Myocyte (in vitro differentiated cells): ENCODE data around the gene VRK1. TPM values are rescaled to one million over a fixed set of nuclear protein-coding genes. Genes with fewer than 3 reads are reported as not detected.
A peak's percentile ranks its signal among the peaks of the same experiment; 100 is the strongest.

Source experiments
- DNase-seq: peaks from one replicate; pipeline ENCODE4 v3.0.0-alpha.2; 2012; ENCODE audit warnings: low read depth
- total RNA-seq: library from RNA; depleted of rRNA; stranded (reverse); fragments of >200 nt; gene quantifications from 2 replicates; pipeline ENCODE4 v1.2.3, GENCODE V29; 2014

VRK1 gene
- total RNA-seq, 1 donor from 2014 or later, result 14.7 TPM

DNA sequence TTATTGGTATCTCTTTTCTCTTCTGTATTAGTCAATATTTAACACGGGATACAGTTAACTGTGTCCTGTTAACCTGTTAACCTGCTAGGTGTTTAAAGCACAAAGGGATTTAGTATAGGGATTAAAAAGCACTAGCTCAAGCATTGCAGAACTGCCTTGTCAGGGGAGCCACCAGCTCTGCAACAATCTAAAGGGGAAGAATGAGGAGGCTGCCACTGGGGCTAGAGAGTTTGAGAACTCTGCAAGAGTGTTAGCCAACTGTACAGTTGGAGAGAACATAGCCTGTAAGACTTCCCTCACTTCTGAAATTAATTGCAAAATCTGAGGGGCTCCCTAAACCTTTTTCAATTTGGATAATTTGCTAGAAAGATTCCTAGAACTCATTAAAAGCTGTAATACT lies 6.5 kb upstream of the VRK1 start:
- DNase-seq, result no peak

DNA sequence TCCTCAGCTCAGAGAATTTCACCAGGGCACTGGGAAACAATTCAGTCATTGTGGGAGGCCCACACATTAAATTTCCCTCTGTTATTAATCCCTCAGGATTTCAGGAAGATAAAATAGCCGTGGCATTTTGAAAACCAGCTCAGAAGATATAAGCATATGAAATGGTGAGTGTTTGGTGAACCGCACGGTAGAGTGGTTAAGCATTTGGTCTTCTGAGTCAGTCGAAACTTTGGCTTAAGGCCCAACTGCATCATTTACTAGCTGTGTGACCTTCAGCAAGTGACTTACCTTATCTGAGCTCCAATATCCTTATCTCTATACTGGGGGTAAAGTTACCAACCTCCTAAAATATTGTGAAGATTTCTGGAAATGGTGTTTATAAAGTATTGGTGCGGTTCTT lies 5.2 kb upstream of the VRK1 start:
- no peak for DNase-seq

DNA sequence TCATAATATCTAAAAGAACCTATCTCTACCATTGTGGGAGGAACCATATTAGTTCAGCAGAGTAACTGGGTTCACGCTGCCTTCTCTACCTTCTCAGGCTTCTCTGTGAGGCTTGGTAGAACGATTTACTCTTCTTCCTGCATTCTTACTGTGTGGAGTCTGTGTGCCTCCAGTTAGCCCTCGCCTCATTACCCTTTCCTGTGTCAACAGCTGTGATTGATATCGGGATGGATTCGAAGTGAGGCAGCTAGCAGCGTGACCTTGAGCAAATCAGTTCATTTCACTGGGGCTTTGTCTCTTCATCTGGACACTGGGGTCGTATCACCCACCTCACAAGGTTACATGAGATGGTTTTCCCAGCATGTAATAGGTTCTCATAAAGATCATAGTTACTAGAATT lies 4.6 kb upstream of the VRK1 start:
- no peak for DNase-seq

DNA sequence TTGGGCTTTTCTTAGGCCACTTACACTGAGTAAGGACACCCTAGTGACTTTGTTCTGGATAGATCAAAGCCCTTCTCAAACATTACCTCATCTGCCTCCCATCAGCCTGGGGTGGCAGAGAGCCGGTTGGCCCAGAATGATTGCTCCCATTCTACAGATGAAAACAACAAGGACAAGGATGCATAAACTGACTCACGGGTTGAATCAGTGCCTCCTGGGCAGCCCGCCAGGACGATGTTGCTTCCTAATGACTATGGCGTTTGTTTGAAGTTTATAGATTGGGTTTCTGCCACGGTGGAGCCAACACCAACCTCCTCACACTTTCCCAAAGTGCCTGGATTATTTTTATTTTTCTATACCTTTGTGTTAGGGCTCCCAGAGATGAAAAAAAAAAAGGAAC lies 3.6 kb upstream of the VRK1 start:
- no peak for DNase-seq

DNA sequence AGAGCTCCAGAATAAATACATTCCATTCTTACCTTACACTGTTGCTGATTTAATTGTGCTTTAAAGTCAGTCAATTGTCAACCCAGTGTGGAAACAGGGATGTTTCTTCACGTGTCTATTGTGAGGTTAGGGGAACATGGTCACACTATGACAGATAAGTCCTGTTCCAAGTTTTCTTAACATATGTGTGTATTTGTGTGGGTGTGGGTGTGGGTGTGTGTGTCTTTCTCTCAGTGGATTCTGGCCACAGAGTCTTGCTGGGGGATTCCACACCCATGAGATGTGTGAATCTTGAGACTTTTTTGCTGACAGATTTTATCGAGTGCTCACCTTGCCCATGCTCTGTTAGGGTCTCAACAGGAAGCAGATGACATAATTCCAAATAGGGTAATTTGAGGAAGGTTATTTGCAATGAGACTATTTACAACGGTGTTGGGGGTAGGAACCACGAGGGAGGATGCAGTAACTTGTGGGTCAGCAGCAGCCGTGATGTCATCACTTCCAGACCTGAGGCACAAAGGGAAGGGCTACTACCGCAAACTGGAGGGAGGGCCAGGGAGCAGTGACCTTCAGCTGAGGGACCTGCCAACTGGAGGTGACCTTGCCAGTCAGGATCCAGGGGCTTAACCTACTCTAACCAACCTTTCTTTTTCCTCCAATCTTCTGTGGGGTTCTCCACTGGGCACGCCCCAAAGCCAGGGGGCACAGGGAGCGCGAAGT lies 1.9 kb upstream of the VRK1 start:
- DNase-seq, result no peak

DNA sequence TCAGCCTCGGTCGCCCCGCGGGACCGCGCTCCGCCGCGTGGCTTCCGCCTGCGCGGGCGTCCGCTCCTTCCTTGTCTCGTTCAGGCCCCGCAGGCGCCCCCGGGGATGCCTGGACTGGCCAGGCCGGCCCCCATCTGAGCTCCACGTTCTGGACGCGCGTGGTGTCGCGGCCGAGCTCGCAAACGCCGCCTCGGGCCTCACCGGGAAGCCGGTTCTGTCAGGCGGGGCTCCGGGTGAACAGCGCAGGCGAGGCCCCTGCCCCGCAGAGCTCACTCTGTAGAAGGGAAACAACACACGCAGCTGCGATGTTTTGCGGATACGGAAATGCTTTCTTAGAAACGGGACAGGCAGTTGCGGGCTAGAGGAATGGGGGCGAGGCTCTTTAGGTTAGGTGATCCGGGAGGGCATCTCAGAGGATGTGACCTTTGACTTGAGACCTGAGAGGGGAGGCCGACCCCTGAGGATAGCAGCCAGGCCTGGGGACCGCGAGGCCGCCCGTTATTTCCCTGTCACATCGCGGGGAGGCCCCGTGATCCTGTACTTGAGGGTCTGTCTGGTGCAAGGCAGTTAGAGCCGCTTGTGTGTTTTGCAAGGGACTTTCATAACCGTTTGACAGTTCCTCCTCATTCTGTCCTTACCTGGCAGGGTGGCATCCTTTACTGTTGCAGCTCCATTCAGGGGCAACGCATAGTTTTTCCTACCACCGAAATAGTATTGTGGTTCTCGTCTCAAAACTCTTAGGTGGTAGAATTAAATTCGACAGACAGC lies 584 bp downstream of the VRK1 start:
- peak; percentile 24 for DNase-seq

DNA sequence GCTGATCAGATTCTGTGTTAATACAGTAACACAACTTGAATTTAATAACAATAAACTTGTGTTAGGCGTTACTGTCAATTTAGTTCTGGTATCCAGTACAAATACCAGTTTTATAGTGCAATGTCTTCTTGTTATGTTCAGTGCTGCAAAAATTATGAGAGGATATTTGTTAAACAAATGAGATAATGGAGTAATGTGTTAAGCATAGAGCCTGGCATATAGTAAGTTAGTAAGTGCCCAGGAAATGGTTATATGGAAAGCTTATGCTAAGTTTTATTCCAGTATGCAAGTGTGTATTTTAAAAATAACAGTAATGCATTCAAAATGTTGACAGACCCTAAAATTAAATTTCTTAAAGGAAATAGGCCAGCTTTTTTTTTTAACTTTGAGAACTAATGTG lies 1.8 kb downstream of the VRK1 start:
- no peak for DNase-seq

DNA sequence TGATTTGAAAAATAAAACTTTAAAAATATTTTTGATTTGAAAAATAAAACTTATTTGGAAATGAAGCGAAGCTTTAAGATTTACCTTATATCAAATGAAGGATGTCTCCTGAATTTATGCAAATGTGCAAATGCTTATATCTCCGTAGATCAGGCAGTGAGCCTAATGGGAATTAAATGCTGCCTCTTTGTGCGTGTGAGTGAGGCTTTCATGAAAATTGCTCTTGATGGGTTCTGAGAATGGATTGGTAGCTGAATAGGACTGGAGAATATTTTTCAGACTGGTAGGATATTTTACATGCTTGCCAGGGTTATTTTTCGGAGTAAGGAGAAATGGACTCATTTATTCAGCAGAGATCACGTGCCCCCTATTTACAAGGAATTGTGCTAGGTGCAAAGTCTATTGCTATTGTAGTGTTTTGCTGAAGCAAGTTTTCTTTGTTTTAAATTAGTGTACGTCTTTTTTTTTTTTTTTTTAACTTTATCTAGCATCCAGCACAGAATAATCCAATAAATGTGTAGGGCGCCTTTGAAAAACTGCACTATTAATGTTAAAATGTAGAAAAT lies 2.4 kb downstream of the VRK1 start:
- DNase-seq, result no peak

DNA sequence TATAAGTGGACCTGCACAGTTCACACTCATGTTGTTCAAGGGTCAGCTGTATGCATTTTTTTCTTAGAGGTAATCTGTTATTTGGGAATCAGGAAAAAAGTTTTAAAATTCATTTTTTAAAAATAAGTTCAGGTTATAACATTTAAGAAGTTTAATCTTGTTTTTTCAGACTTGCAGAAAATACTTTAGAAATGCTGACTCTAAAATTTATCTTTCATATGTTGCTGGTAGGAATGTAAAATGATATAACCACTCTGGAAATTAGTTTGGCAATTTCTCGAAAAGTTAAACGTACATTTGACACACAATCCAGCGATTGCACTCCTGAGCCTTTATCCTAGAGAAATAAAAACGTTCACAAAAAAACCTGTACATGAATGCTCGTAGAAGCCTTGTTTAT lies 4.7 kb downstream of the VRK1 start:
- DNase-seq, result no peak

DNA sequence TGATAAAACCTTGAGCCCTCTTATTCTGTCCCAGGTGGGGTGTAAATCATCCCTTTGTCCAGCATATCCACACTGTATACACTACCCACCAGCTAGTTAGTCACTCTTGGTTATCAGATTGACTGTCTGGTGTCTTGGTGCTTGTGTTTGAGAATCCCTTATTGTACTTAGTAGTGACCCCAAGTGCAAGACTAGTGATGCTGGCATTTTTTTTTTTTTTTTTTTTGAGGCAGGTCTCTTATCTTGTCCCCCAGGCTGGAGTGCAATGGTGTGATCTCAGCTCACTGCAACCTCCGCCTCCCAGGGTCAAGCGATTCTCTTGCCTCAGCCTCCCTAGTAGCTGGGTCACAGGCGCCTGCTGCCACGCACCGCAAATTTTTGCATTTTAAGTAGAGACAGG lies 5.8 kb downstream of the VRK1 start:
- DNase-seq, result no peak

DNA sequence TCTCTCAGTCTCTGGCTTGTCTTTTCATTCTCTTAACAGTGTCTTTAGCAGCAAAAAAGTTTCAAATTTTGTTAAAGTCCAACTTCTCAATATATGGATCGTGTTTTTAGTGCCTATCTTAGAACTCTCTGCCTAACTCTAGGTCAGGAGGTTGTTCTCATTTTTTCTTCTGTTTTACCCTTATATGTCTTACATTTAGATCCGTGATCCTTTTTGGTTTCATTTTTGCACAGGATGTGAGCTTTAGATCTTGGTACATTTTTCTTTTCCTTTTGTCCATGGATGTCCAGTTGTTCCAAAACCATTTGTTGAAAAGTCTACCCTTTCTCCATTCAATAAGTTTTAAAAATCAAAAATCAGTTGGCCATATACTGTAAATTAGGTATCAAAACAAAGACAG lies 6.8 kb downstream of the VRK1 start:
- no peak for DNase-seq

DNA sequence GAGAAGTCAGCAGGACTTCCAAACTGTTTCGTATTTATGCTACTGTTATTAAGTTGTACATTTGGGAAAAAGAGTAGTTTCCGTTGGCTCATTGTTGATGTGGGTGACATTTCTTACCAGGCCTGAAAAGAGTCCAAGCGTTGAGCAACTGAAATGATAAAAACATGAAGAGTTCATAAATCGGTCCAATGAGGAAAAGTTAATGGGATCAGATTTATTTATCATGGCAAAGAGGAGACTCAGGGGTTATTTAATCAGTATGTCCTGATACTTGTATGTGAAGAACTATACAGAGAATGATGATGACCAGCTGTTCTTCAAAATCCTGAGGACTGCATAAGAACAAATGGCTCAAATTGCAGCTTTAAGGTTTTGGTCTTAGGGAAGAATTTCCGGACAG lies 7.7 kb downstream of the VRK1 start:
- DNase-seq, result no peak

DNA sequence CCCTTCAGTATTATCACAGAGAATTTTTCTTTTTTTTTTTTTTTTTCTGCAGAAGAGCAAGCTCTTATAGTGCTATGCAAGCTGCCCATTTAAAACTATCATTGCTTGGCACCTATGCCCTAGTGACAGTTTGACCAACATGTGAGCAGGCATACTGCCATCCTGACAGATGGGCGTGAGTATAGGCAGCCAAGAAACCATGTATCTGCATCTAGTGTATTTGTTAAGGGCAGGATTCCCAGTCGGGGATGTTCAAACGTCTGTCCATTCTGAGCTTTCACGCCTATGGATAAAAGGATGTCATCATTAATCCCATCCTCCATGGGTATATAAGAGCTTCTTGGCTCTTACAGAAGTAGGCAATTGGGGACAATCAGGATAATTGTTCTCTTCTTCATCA lies 8.8 kb downstream of the VRK1 start:
- DNase-seq, result no peak

DNA sequence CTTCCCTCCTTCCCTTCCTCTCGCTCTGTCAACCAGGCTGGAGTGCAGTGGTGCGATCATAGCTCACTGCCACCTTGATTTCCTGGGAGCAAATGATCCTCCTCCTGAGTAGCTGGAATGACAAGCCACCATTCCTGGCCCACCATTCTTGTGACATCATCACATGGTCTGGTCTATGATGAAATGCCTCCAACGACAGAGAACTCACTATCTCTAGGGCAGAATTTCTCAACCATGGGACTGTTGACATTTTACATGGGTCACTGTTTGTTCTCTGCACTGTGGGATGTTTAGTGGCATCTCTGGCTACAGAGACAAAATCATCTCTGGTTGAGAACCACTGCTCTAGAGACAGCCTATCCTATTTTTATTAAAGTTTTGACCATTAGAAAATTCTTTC lies 9.7 kb downstream of the VRK1 start:
- DNase-seq, result no peak

DNA sequence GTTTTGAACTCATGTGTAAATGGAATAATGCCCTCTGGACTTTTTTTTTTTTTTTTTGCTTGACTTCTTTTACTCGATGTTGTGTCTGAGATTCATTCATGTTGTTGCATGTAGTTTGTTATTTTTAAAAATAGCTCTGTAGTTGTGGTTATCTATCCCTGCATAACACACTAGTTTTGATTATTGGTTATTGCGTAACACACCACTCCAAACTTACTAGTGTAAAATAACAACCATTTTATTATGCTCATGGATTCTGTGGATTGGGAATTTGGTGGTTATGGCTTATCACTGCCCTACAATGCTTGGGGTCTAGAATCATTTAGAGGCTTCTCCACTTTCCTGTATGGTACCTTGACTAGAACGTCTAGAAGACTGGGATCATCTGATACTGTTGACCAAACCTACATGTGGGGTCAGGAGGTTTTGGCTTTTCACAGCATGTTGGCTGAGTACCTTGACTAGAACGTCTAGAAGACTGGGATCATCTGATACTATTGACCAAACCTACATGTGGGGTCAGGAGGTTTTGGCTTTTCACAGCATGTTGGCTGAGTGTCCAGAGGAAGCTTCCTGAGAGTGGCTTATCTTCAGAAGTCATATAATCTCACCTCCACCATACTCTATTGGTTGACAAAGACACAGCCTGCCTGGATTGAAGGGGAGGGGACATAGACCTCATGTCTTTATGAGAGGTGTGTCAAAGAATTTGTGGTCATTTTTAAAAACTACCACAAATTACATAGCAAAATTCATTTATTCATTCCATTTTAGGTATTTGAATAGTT lies 11.6 kb downstream of the VRK1 start:
- no peak for DNase-seq

DNA sequence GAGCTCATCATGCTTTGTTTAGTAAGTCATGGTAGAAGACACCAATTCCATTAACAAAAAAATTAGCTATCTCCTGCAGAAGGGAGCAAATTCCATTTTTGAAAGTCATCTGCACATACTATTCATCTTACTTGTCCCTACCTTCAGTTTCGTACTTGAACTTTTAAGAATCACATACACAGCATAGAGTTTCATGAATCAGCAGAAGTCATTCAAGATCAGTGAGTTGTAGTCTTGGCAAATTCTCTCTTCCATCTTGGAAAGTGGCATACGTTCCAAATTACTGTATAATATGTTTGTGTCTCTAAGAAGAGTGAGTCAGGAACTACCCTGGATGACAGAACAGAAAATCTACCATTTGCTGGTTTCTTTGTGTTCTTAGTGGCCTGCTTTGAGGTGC lies 14.1 kb downstream of the VRK1 start:
- DNase-seq, result no peak

DNA sequence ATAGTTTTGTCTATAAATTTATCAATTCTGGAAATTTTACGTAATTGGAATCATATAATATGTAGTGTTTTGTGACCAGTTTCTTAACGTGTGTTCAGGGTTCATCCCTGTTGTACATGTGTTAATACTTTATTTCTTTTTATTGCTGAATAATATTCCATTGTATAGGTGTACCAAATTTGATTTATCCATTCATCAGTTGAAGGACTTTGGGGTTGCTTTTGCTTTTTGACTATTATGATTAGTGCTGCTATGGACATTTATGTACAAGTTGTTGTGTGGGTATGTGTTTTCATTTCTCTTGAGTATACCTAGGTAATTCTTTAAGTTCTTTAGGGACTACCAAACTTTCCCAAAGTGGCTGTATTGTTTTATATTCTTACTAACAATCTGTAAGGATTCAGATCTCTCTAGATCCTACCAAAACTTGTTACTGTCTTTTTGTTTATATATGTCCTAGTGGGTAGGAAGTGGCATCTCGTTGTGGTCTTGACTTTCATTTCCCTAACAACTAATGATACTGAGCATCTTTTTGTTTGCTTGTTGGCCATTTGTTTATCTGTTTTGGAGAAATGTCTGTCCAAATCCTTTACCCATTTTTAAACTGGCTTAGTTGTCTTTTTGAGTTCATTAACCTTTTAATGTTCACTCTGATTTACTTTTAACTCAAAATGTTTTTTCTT lies 14.9 kb downstream of the VRK1 start:
- DNase-seq, result no peak

DNA sequence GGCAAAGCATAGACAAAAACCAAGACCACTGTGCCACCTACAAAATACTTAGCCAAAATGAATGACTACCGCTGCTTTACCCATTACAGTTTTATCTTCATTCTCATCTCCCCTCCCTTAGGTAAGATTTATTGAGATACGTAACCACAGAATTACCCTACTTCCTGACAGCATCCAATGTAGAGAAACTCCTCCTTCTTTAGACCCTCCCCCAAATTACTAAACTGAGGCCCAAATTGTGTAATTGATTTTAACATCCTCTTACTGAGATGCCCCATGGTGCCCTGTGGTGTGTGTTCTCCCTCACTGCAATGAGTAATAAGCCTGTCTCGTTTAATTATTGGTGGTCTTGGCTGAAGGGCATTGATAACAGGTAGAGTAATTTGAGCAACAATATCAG lies 19.1 kb downstream of the VRK1 start:
- no peak for DNase-seq

DNA sequence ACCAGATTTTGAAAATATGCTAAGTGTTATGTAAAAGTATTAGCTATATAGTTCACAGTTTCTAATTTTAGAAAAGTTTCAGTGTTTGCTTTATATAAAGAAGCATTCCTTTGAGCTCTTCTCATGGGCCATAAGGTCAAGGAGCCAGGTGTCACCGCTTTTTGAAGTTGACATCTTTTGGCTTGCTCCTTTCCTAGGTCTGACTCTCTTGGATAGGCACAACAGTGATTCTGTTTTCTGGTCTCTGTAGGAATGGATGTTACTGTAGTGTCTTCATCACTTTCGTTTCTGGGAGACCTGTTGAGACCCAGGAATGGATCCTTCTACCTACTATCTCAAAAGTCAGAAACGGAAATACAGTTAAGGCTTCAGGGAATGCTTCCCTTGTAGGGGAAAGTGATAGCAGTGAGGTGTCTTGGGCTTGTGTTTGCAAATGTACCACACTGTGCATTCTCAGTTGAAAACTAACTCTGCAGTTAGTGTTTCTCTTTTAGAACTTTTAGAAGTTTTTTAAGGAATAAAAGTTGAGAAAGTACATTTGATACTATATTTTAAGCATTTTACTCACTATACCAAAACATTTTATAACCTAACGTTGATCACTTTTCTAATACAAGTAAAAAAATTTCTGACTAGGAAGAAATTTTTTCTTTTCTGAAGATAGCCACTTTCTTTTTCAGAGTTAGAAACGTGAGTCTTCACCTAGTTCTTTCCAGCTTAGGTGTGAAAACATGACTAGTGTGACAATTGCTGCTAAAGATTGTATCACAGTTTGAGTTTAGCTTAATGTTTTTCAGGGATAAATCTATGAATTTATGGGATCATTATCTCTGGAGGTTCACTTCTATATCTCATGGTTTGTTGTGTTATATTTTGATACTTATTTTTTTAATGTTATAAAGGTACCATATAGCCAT lies 20.8 kb downstream of the VRK1 start:
- DNase-seq, result no peak

DNA sequence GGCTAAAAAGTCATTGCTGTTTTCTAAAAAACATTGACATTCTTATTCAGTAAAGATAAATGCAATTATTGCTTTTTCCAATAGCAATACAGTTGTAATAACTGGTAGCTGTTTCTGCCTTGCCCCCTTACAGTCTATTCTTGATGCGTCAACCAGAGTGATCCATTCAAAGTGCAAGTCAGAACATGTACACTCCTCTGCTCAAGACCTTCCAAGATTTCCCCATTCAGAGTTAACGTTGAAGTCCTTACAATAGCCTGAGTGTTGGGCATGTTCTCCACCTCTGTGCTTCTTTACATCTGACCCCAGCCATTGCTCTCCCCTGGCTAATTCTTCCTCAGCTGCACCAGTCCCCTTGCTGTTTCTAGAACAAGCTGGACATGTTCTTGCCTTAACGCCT lies 24.3 kb downstream of the VRK1 start:
- no peak for DNase-seq
